ENCODE measurements around the gene ACP2. TPM values are rescaled to one million over a fixed set of nuclear protein-coding genes. Genes with fewer than 3 reads are reported as not detected.

Gene ACP2
- polyA plus RNA-seq, 1 of the 3 experiments (the other 2 are of a cell fraction): 17.5 TPM

- no peaks in the 10 kb centered on the region for H3K27me3 ChIP-seq (ENCODE audit: insufficient read depth)
- peaks cover 17 to 20% of the 10 kb centered on the region in 2 experiments; a peak in 3 of 4 replicates for H3K4me1 ChIP-seq (ENCODE audit: control insufficient read depth in 1 of 2, insufficient read depth in 2 of 2, low read depth in 1 of 2, low read length in 1 of 2)
- H2AFZ ChIP-seq (ENCODE audit: low read depth): no peak overlapping the region
- no peaks in the 10 kb centered on the region for H3K9me3 ChIP-seq
- no peaks in the 10 kb centered on the region for H3K79me2 ChIP-seq (ENCODE audit: insufficient read depth)
- H3K9me2 ChIP-seq: no peaks in the 10 kb centered on the region
- DNase-seq: peak; percentile 74
- no peak overlapping the region for H3K27ac ChIP-seq (ENCODE audit: low read depth in 2 of 2, low read length in 1 of 2)
- no peak overlapping the region for H3K4me3 ChIP-seq (ENCODE audit: low read depth in 2 of 2, low read length in 1 of 2)
- WGBS (ENCODE audit: low lambda C conversion rate): 67% methylated on average over 6 of the region's 10 CpGs
- H3F3A ChIP-seq (replicated peaks; ENCODE audit: insufficient read depth): no peaks in the 10 kb centered on the region
- CTCF ChIA-PET: interaction anchor here (0.5 to 5.8 kb wide), 35 partner anchors 9 to 766 kb away, joined by 3 to 78 read pairs (median 6); partner anchors contain the start of genes ACP2, ARFGAP2 and DDB2
- POLR2A ChIA-PET: interaction anchor here (1.8 kb wide), 1 partner anchor 72 kb away, joined by 11 read pairs; the partner anchor contains the start of gene PACSIN3
- H3K36me3 ChIP-seq (replicated peaks in 1 of 2; ENCODE audit: control insufficient read depth in 1 of 2, insufficient read depth in 2 of 2, low read length in 1 of 2): no peaks in the 10 kb centered on the region
- H3K4me2 ChIP-seq: no peak overlapping the region
- no peaks in the 10 kb centered on the region for H4K20me1 ChIP-seq (ENCODE audit: insufficient read depth)
- TF ChIP-seq FOSL2 (IDR thresholded peaks at IDR 0.05; ENCODE audit: borderline replicate concordance, low read depth) (no peak), ELF1 (IDR thresholded peaks at IDR 0.05) (no peak), RAD21 (IDR thresholded peaks at IDR 0.05; ENCODE audit: low read length) (peak; percentile 73), SIN3A (IDR thresholded peaks at IDR 0.05; ENCODE audit: borderline replicate concordance, low read depth, low read length) (no peak), CTCF (IDR thresholded peaks at IDR 0.05) (peak; percentile 58), SMC3 (IDR thresholded peaks at IDR 0.05; ENCODE audit: low read depth, low read length) (peak; percentile 23; the same call in 1 of the 2 replicates)
- H3K9ac ChIP-seq: no peak overlapping the region
Observed at GRCh38 chr11:47259232-47259977, 10.8 kb upstream of the ACP2 start.

GRCh38 chr11:47258317-47258902, 9.8 kb upstream of the ACP2 start:
- POLR2A ChIA-PET: interaction anchor here (0.9 to 1.8 kb wide), 2 partner anchors 71 kb away, joined by 3 to 11 read pairs; partner anchors contain the start of gene PACSIN3
- Histone ChIP-seq H3K4me3 (ENCODE audit: low read depth in 2 of 2, low read length in 1 of 2) (no peak overlapping the region), H3F3A (replicated peaks; ENCODE audit: insufficient read depth) (no peaks in the 10 kb centered on the region), H3K9ac (no peak overlapping the region), H3K9me2 (no peaks in the 10 kb centered on the region), H3K27ac (ENCODE audit: low read depth in 2 of 2, low read length in 1 of 2) (no peak overlapping the region; a peak in 1 of 4 replicates), H3K9me3 (no peaks in the 10 kb centered on the region), H2AFZ (ENCODE audit: low read depth) (no peak overlapping the region), H3K79me2 (ENCODE audit: insufficient read depth) (no peaks in the 10 kb centered on the region), H3K27me3 (ENCODE audit: insufficient read depth) (no peaks in the 10 kb centered on the region), H3K4me2 (no peak overlapping the region), H3K4me1 (ENCODE audit: control insufficient read depth in 1 of 2, insufficient read depth in 2 of 2, low read depth in 1 of 2, low read length in 1 of 2) (peaks cover 18 to 23% of the 10 kb centered on the region in 2 experiments; a peak in 2 of 4 replicates), H3K36me3 (replicated peaks in 1 of 2; ENCODE audit: control insufficient read depth in 1 of 2, insufficient read depth in 2 of 2, low read length in 1 of 2) (no peaks in the 10 kb centered on the region), H4K20me1 (ENCODE audit: insufficient read depth) (no peaks in the 10 kb centered on the region)
- WGBS (ENCODE audit: low lambda C conversion rate): 93% methylated on average over 10 of the region's 11 CpGs
- TF ChIP-seq MAX (IDR thresholded peaks at IDR 0.05; ENCODE audit: low read depth): no peak
- TF ChIP-seq IRF3 (IDR thresholded peaks at IDR 0.05; ENCODE audit: low read depth, low read length): no peak
- no peak for TF ChIP-seq CTCF (IDR thresholded peaks at IDR 0.05)
- TF ChIP-seq RCOR1 (IDR thresholded peaks at IDR 0.05; ENCODE audit: low read length): no peak
- no peak for TF ChIP-seq ZBTB33 (IDR thresholded peaks at IDR 0.05; ENCODE audit: borderline replicate concordance, low read depth)
- no peak for TF ChIP-seq POLR2AphosphoS5 (IDR thresholded peaks at IDR 0.05; ENCODE audit: low read depth, low read length)
- TF ChIP-seq NRF1 (IDR thresholded peaks at IDR 0.05; ENCODE audit: low read depth, low read length): no peak
- TF ChIP-seq MEF2A (IDR thresholded peaks at IDR 0.05; ENCODE audit: borderline replicate concordance, low read depth): no peak
- CTCF ChIA-PET: interaction anchor here (0.9 to 5.8 kb wide), 27 partner anchors 8 to 342 kb away, joined by 3 to 78 read pairs (median 7); partner anchors contain the start of genes ACP2, ARFGAP2 and DDB2
- no peak for DNase-seq

All from SK-N-SH (cell line).